Stimulated activated CD4-positive, alpha-beta T cell treated with anti-CD3 and anti-CD28 coated beads, Interleukin-4, amount 100 ng/mL, for 24 hours (primary cell): Measurements from ENCODE around the gene ANAPC16.
A peak's percentile ranks its signal among the peaks of the same experiment; 100 is the strongest.
"Not testable (repeated sequence)": the region's sequence is repeated elsewhere in the genome, so short reads cannot be mapped to it uniquely, and the experiment has no call there.

Experiments used
- DNase-seq: peaks from one replicate; pipeline ENCODE4 v3.0.0-alpha.2; 2020

ANAPC16 gene

GRCh38 chr10:72215611-72216549, at the start of gene ANAPC16, which contains the start of gene ASCC1:
Gene ANAPC16, plus strand, starts transcription at chr10:72216012. Its CDS starts 7,903 bp downstream, at chr10:72223915.
Gene ASCC1, minus strand, starts transcription at chr10:72216276. Its CDS starts 2,978 bp downstream, at chr10:72213298.
- peak; percentile 93 for DNase-seq

- DNase-seq = no peak
Observed at GRCh38 chr10:72167118-72167517, 48.7 kb upstream of the ANAPC16 start.

- DNase-seq = no peak
Observed at GRCh38 chr10:72170263-72170662, 45.5 kb upstream of the ANAPC16 start.

- no peak for DNase-seq
Observed at GRCh38 chr10:72170733-72171132, 45.1 kb upstream of the ANAPC16 start.

- no peak for DNase-seq
Observed at GRCh38 chr10:72171175-72171630, 44.6 kb upstream of the ANAPC16 start.

- no peak for DNase-seq
Observed at GRCh38 chr10:72173262-72173618, 42.6 kb upstream of the ANAPC16 start.

- DNase-seq = no peak
Observed at GRCh38 chr10:72173619-72174296, 42.1 kb upstream of the ANAPC16 start.

- no peak for DNase-seq
Observed at GRCh38 chr10:72174297-72174662, 41.5 kb upstream of the ANAPC16 start.

- DNase-seq = no peak
Observed at GRCh38 chr10:72175149-72175548, 40.7 kb upstream of the ANAPC16 start.

GRCh38 chr10:72176701-72177100, 39.1 kb upstream of the ANAPC16 start:
- no peak for DNase-seq

- no peak for DNase-seq
Observed at GRCh38 chr10:72177454-72177853, 38.4 kb upstream of the ANAPC16 start.

GRCh38 chr10:72184156-72184555, 31.7 kb upstream of the ANAPC16 start:
- DNase-seq = no peak

GRCh38 chr10:72186258-72186981, 29.4 kb upstream of the ANAPC16 start:
- no peak for DNase-seq

GRCh38 chr10:72186982-72187330, 28.9 kb upstream of the ANAPC16 start:
- no peak for DNase-seq

- DNase-seq = no peak
Observed at GRCh38 chr10:72194949-72195348, 20.9 kb upstream of the ANAPC16 start.

- no peak for DNase-seq
Observed at GRCh38 chr10:72200883-72201282, 14.9 kb upstream of the ANAPC16 start.

GRCh38 chr10:72201293-72201692, 14.5 kb upstream of the ANAPC16 start:
- DNase-seq = no peak

GRCh38 chr10:72204296-72204695, 11.5 kb upstream of the ANAPC16 start:
- no peak for DNase-seq

- no peak for DNase-seq
Observed at GRCh38 chr10:72204724-72205123, 11.1 kb upstream of the ANAPC16 start.

- DNase-seq = no peak
Observed at GRCh38 chr10:72206511-72207229, 9.1 kb upstream of the ANAPC16 start.

GRCh38 chr10:72208526-72208925, 7.3 kb upstream of the ANAPC16 start:
- not testable (repeated sequence) for DNase-seq

- DNase-seq = not testable (repeated sequence)
Observed at GRCh38 chr10:72211381-72211780, 4.4 kb upstream of the ANAPC16 start.

GRCh38 chr10:72211832-72212231, 4.0 kb upstream of the ANAPC16 start:
- DNase-seq = not testable (repeated sequence)
